IMR-90 (cell line): Measurements from ENCODE around the gene NEURL4. TPM values are rescaled to one million over a fixed set of nuclear protein-coding genes. Genes with fewer than 3 reads are reported as not detected.
A peak's percentile ranks its signal among the peaks of the same experiment; 100 is the strongest.

Source experiments
- ATAC-seq: fragments of 200-7000 bp; cut with Tn5 transposase; 2 replicates; pipeline ENCODE4 v1.9.1; 2020; ENCODE audit warnings: low read depth, mild to moderate bottlenecking, moderate library complexity
- BruUV-seq: library from RNA; stranded (reverse); fragments of 400-500 nt; replicated peaks from 2 replicates; lab custom pipeline; 2021; lab: Mats Ljungman, UMichigan
- CTCF ChIA-PET: fragments of 300-600 bp; formaldehyde crosslinking; extraction: SDS; loops from one replicate; lab custom pipeline; 2021; ENCODE audit warnings: antibody characterized with exemption; lab: Yijun Ruan, JAX
- POLR2A ChIA-PET: fragments of 300-600 bp; sonication (Branson Sonifier 250); formaldehyde crosslinking; loops from one replicate; lab custom pipeline; 2022; ENCODE audit warnings: antibody characterized with exemption; ENCODE audit not compliant: unreplicated experiment; lab: Charles Lee
- DNase-seq: peaks from one replicate; pipeline ENCODE4 v3.0.0; 2013
- H2AFZ ChIP-seq: replicated peaks from 2 replicates; pipeline ENCODE3; 2013; ENCODE audit warnings: low read length, mild to moderate bottlenecking; ENCODE audit not compliant: poor library complexity
- H2AK5ac ChIP-seq: 2 replicates; pipeline ENCODE4 v1.6.1; 2013; ENCODE audit warnings: low read depth, low read length, inconsistent platforms
- H2AK9ac ChIP-seq: replicated peaks from 2 replicates; pipeline ENCODE3; 2013; ENCODE audit warnings: mild to moderate bottlenecking, low read depth, low read length, moderate library complexity; ENCODE audit not compliant: poor library complexity
- H2BK120ac ChIP-seq: 2 replicates; pipeline ENCODE4 v1.6.1; 2013; ENCODE audit warnings: low read depth, low read length, inconsistent platforms
- H2BK15ac ChIP-seq: 3 replicates; pipeline ENCODE4 v1.6.1; 2013; ENCODE audit warnings: low read depth, low read length, inconsistent platforms
- H2BK20ac ChIP-seq: 2 replicates; pipeline ENCODE4 v1.6.1; 2013; ENCODE audit warnings: low read depth, mild to moderate bottlenecking, inconsistent platforms, low read length, moderate library complexity
- H2BK5ac ChIP-seq: 2 replicates; pipeline ENCODE4 v1.6.1; 2013; ENCODE audit warnings: mild to moderate bottlenecking, low read depth, low read length, inconsistent platforms; ENCODE audit not compliant: poor library complexity, severe bottlenecking
- H3K14ac ChIP-seq: replicated peaks from 2 replicates; pipeline ENCODE4 v1.6.1; 2013; ENCODE audit warnings: low read depth, low read length, inconsistent platforms
- H3K18ac ChIP-seq: 2 replicates; pipeline ENCODE4 v1.6.1; 2013; ENCODE audit warnings: low read depth, low read length, control low read depth
- H3K23ac ChIP-seq: 2 replicates; pipeline ENCODE4 v1.6.1; 2013; ENCODE audit warnings: low read depth, low read length, inconsistent platforms
- H3K27ac ChIP-seq: 2 replicates; pipeline ENCODE4 v1.5.1; 2013; ENCODE audit warnings: mild to moderate bottlenecking, control low read depth, low read length; ENCODE audit not compliant: insufficient read depth
- H3K27me3 ChIP-seq: 2 replicates; pipeline ENCODE4 v1.6.1; 2013; ENCODE audit warnings: low read length; ENCODE audit not compliant: control insufficient read depth, insufficient read depth
- H3K36me3 ChIP-seq: 2 replicates; pipeline ENCODE4 v1.6.1; 2013; ENCODE audit warnings: low read length, mixed read lengths; ENCODE audit not compliant: control insufficient read depth, insufficient read depth
- H3K4ac ChIP-seq: 2 replicates; pipeline ENCODE4 v1.6.1; 2013; ENCODE audit warnings: low read depth, low read length, inconsistent platforms
- H3K4me1 ChIP-seq: 2 replicates; pipeline ENCODE4 v1.6.1; 2013; ENCODE audit warnings: low read length, mixed read lengths; ENCODE audit not compliant: control insufficient read depth, insufficient read depth
- H3K4me2 ChIP-seq: 2 replicates; pipeline ENCODE4 v1.6.1; 2013; ENCODE audit warnings: low read depth, mild to moderate bottlenecking, control low read depth, low read length, moderate library complexity
- H3K4me3 ChIP-seq: 2 replicates; pipeline ENCODE4 v1.5.1; 2013; ENCODE audit warnings: low read depth, mild to moderate bottlenecking, control low read depth, low read length, moderate library complexity; ENCODE audit not compliant: insufficient read depth
- H3K56ac ChIP-seq: 2 replicates; pipeline ENCODE4 v1.6.1; 2013; ENCODE audit warnings: low read length, inconsistent platforms; ENCODE audit not compliant: insufficient read depth; ENCODE audit errors: extremely low read depth
- H3K79me1 ChIP-seq, 2 experiments: 2 replicates each; pipeline ENCODE4 v1.6.1; 2013; ENCODE audit warnings: low read length in 2 of 2, inconsistent platforms in 1 of 2, low read depth in 1 of 2
- H3K9ac ChIP-seq: 2 replicates; pipeline ENCODE4 v1.6.1; 2013; ENCODE audit warnings: low read depth, low read length, control low read depth
- H3K9me1 ChIP-seq: 2 replicates; pipeline ENCODE4 v1.6.1; 2013; ENCODE audit warnings: low read length, inconsistent platforms; ENCODE audit not compliant: insufficient read depth
- H3K9me3 ChIP-seq: 2 replicates; pipeline ENCODE4 v1.6.1; 2013; ENCODE audit warnings: low read length; ENCODE audit not compliant: control insufficient read depth, insufficient read depth
- H4K20me1 ChIP-seq: 2 replicates; pipeline ENCODE4 v1.6.1; 2013; ENCODE audit warnings: low read length, inconsistent platforms; ENCODE audit not compliant: insufficient read depth
- H4K5ac ChIP-seq: 2 replicates; pipeline ENCODE4 v1.6.1; 2013; ENCODE audit warnings: mild to moderate bottlenecking, low read depth, low read length, control low read depth
- H4K8ac ChIP-seq, 2 experiments: 2 replicates each; pipeline ENCODE4 v1.6.1; 2013; ENCODE audit warnings: low read depth in 2 of 2, low read length in 2 of 2, control low read depth in 1 of 2, inconsistent platforms in 1 of 2
- H4K91ac ChIP-seq: 2 replicates; pipeline ENCODE4 v1.6.1; 2013; ENCODE audit warnings: low read depth, low read length, inconsistent platforms; ENCODE audit not compliant: insufficient read depth
- BHLHE40 ChIP-seq: fragments of 150-350 bp; IDR thresholded peaks from 2 replicates; pipeline ENCODE4 v1.6.1; 2016; ENCODE audit warnings: mild to moderate bottlenecking, low read depth, low read length
- CEBPB ChIP-seq: IDR thresholded peaks from 2 replicates; pipeline ENCODE4 v1.6.1; 2012; ENCODE audit warnings: low read depth, low read length, improper control_type of control experiment
- ELK1 ChIP-seq: fragments of 150-350 bp; IDR thresholded peaks from 2 replicates; pipeline ENCODE4 v1.6.1; 2016; ENCODE audit warnings: low read depth, mild to moderate bottlenecking, low read length, moderate library complexity, borderline replicate concordance
- FOS ChIP-seq: fragments of 150-350 bp; IDR thresholded peaks from 2 replicates; pipeline ENCODE4 v1.6.1; 2016; ENCODE audit warnings: low read depth, low read length
- MAFK ChIP-seq: IDR thresholded peaks from 2 replicates; pipeline ENCODE4 v1.6.1; 2012; ENCODE audit warnings: low read depth, low read length, improper control_type of control experiment
- MXI1 ChIP-seq: IDR thresholded peaks from 2 replicates; pipeline ENCODE4 v1.6.1; 2012; ENCODE audit warnings: low read depth, mild to moderate bottlenecking, low read length, moderate library complexity, borderline replicate concordance
- POLR2A ChIP-seq: IDR thresholded peaks from 2 replicates; pipeline ENCODE4 v1.6.1; 2012; ENCODE audit warnings: mild to moderate bottlenecking, low read depth, low read length
- RAD21 ChIP-seq: IDR thresholded peaks from 2 replicates; pipeline ENCODE4 v1.6.1; 2012; ENCODE audit warnings: low read length, improper control_type of control experiment
- RCOR1 ChIP-seq: IDR thresholded peaks from 2 replicates; pipeline ENCODE4 v1.6.1; 2012; ENCODE audit warnings: mild to moderate bottlenecking, low read length, improper control_type of control experiment; ENCODE audit not compliant: insufficient replicate concordance
- RFX5 ChIP-seq: IDR thresholded peaks from 2 replicates; pipeline ENCODE4 v1.8.0; 2012; ENCODE audit warnings: low read depth, mild to moderate bottlenecking, low read length, moderate library complexity
- USF2 ChIP-seq: fragments of 150-350 bp; IDR thresholded peaks from 2 replicates; pipeline ENCODE4 v1.6.1; 2017; ENCODE audit warnings: mild to moderate bottlenecking, antibody characterized with exemption, low read length, low read depth
- WGBS, 2 experiments: methylation state at CpG; one replicate each; pipeline versions ENCODE4 v1.1.5 to v1.1.7; 2013; ENCODE audit warnings: missing lambda C conversion rate in 2 of 2; ENCODE audit not compliant: insufficient read length in 1 of 2; ENCODE audit errors: extremely low coverage in 2 of 2; 5-methylcytosine and 5-hydroxymethylcytosine counted together
- dilution Hi-C: fragments of 300-500 bp; cut with HindIII; formaldehyde crosslinking; loops from one replicate; pipeline ENCODE4 v1.14.3; 2018; ENCODE audit warnings: low sequenced_read_pairs; ENCODE audit not compliant: unreplicated experiment
- in situ Hi-C: fragments of 300-500 bp; cut with MboI; formaldehyde crosslinking; loops from 3 replicates; pipeline ENCODE4 v1.14.3; 2019; ENCODE audit warnings: low sequenced_read_pairs, inconsistent platforms, mixed read lengths
- intact Hi-C: fragments of 100-400 bp; cut with micrococcal nuclease; formaldehyde crosslinking; loops from 2 replicates; pipeline ENCODE4 v1.10.0; 2022
- polyA plus RNA-seq, 3 experiments: library from polyadenylated mRNA; depleted of rRNA; stranded (reverse); fragments of >200 nt; gene quantifications; 2 replicates each; pipeline ENCODE4 v1.2.3, GENCODE V29; 2012; ENCODE audit warnings: low replicate concordance in 1 of 3
- total RNA-seq: library from RNA; depleted of rRNA; stranded (reverse); fragments of >200 nt; gene quantifications from 2 replicates; pipeline ENCODE4 v1.2.3, GENCODE V29; 2012
- TF ChIP-seq, protein P1 (sequence below): conservative IDR thresholded peaks from 2 replicates; pipeline ENCODE4 v1.5.1; 2012; ENCODE audit warnings: mild to moderate bottlenecking, low read depth, low read length, improper control_type of control experiment

NEURL4 gene
- total and polyA plus RNA-seq, 2 of the 4 experiments (the other 2 are of a cell fraction), result 8.4 to 23.3 TPM

GRCh38 chr17:7355053-7355452 lies 25.9 kb upstream of the NEURL4 start, which contains the start of gene TMEM95:
Gene TMEM95 (plus strand): TSS chr17:7355156. CDS start chr17:7355205, 49 bp downstream.
- intact Hi-C loops (no loop called here), in situ Hi-C loops (loop anchor here (5.0 to 10.0 kb wide), 2 partner anchors 37 to 200 kb away; partner anchors contain the start of genes PLSCR3 and TNFSF13), dilution Hi-C loops (no loop called here)
- H3K9me1 ChIP-seq, result peaks cover 21% of the 10 kb centered on the region
- H3K4me2 ChIP-seq, result peak within 1 kb of the TSS; percentile 68
- peak within 1 kb of the TSS; percentile 17; the same call in 1 of the 2 replicates for H3K27ac ChIP-seq
- H2BK15ac ChIP-seq, result peak within 1 kb of the TSS; percentile 21; the same call in 1 of the 3 replicates
- TF ChIP-seq FOS (no peak), ELK1 (no peak), CEBPB (no peak), RFX5 (no peak), BHLHE40 (no peak), RAD21 (no peak), MXI1 (no peak), USF2 (no peak), MAFK (no peak), RCOR1 (no peak), POLR2A (no peak)
- TF ChIP-seq, protein P1, sequence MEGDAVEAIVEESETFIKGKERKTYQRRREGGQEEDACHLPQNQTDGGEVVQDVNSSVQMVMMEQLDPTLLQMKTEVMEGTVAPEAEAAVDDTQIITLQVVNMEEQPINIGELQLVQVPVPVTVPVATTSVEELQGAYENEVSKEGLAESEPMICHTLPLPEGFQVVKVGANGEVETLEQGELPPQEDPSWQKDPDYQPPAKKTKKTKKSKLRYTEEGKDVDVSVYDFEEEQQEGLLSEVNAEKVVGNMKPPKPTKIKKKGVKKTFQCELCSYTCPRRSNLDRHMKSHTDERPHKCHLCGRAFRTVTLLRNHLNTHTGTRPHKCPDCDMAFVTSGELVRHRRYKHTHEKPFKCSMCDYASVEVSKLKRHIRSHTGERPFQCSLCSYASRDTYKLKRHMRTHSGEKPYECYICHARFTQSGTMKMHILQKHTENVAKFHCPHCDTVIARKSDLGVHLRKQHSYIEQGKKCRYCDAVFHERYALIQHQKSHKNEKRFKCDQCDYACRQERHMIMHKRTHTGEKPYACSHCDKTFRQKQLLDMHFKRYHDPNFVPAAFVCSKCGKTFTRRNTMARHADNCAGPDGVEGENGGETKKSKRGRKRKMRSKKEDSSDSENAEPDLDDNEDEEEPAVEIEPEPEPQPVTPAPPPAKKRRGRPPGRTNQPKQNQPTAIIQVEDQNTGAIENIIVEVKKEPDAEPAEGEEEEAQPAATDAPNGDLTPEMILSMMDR, result no peak
- ATAC-seq (no peak), DNase-seq (no peak)
- no peak within 1 kb of the TSS for H3K4me3 ChIP-seq
- H2AK9ac ChIP-seq, result peak within 1 kb of the TSS; percentile 91
- peak within 1 kb of the TSS; percentile 83 for H3K23ac ChIP-seq
- no peaks in the 10 kb centered on the region for H3K27me3 ChIP-seq
- H2BK5ac ChIP-seq, result peak within 1 kb of the TSS; percentile 38
- H2BK120ac ChIP-seq, result peak within 1 kb of the TSS; percentile 48; the same call in 1 of the 2 replicates
- POLR2A ChIA-PET, result no interaction called here
- peak within 1 kb of the TSS; percentile 83 for H2AFZ ChIP-seq
- H3K9me3 ChIP-seq, result no peaks in the 10 kb centered on the region
- H3K79me1 ChIP-seq, result peaks cover 20 to 47% of the 10 kb centered on the region in 2 experiments; a peak in 3 of 4 replicates
- CTCF ChIA-PET, result interaction anchor here (0.9 to 4.1 kb wide), 2 partner anchors 17 to 206 kb away, joined by 3 to 19 read pairs; partner anchors contain the start of gene SENP3
- H3K4ac ChIP-seq, result peak within 1 kb of the TSS; percentile 55
- H3K9ac ChIP-seq, result peak within 1 kb of the TSS; percentile 18; the same call in 1 of the 2 replicates
- 0 out of 2 replicates have a peak within 1 kb of the TSS, but pooled peaks have one; percentile 26 for H4K5ac ChIP-seq
- 34% methylated on average over 5 of the region's 10 CpGs; no CpG with 5 or more reads in 1 of the 2 experiments for WGBS, 2 experiments
- H3K14ac ChIP-seq, result peak within 1 kb of the TSS; percentile 55
- no TSS peak for BruUV-seq
- H3K18ac ChIP-seq, result no peak within 1 kb of the TSS
- peak within 1 kb of the TSS; percentile 66 for H4K91ac ChIP-seq
- H2BK20ac ChIP-seq, result peak within 1 kb of the TSS; percentile 58
- H4K8ac ChIP-seq, result peak within 1 kb of the TSS in 1 of 2 experiments; percentile 66; a peak in 2 of 4 replicates
- H3K4me1 ChIP-seq, result peaks cover 32% of the 10 kb centered on the region
- H3K36me3 ChIP-seq, result no peaks in the 10 kb centered on the region
- H2AK5ac ChIP-seq, result peak within 1 kb of the TSS; percentile 94
- H3K56ac ChIP-seq, result no peak within 1 kb of the TSS
- peaks cover 18% of the 10 kb centered on the region for H4K20me1 ChIP-seq
